OCI-LY1 (cell line): ENCODE measurements around the gene DENND11.

Experiments used
- EZH2 ChIP-seq: fragments of 200-600 bp; sonication (generic), shearing (Covaris generic); IDR thresholded peaks from 2 replicates; pipeline ENCODE4 v1.8.0; 2017; ENCODE audit warnings: borderline replicate concordance, mixed run types, mild to moderate bottlenecking, antibody characterized with exemption, low read length, moderate library complexity, mixed read lengths
- TF ChIP-seq, protein P1 (sequence below): fragments of 200-600 bp; sonication (generic), shearing (Covaris generic); IDR thresholded peaks from 2 replicates; pipeline ENCODE4 v1.5.1; 2017; ENCODE audit warnings: mild to moderate bottlenecking, antibody characterized with exemption, low read length, moderate library complexity, mixed read lengths

DNA sequence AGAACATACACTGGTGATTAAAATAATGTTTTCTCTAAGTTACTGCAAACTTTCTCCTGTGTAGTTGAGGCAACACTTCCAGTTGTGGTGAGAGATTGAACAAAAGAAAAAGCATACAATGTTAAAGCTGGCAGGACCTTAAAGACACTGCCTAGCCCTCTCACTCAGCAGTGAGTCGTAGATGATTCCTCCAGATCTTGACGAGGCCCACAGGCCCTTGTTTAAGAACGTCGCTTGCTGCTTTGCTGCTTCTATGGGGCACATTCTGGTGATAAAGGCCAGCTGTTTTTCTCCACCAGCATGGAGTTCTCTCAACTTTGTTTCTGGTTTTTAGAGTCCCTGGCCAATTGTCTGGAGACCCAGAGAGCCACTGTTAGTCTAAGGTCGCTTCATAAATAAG is 2.8 kb upstream of the DENND11 start:
- TF ChIP-seq, protein P1, sequence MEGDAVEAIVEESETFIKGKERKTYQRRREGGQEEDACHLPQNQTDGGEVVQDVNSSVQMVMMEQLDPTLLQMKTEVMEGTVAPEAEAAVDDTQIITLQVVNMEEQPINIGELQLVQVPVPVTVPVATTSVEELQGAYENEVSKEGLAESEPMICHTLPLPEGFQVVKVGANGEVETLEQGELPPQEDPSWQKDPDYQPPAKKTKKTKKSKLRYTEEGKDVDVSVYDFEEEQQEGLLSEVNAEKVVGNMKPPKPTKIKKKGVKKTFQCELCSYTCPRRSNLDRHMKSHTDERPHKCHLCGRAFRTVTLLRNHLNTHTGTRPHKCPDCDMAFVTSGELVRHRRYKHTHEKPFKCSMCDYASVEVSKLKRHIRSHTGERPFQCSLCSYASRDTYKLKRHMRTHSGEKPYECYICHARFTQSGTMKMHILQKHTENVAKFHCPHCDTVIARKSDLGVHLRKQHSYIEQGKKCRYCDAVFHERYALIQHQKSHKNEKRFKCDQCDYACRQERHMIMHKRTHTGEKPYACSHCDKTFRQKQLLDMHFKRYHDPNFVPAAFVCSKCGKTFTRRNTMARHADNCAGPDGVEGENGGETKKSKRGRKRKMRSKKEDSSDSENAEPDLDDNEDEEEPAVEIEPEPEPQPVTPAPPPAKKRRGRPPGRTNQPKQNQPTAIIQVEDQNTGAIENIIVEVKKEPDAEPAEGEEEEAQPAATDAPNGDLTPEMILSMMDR: no peak
- TF ChIP-seq EZH2: no peak
